ENCODE results near the gene FOXK1. TPM values are rescaled to one million over a fixed set of nuclear protein-coding genes. Genes with fewer than 3 reads are reported as not detected.

Gene FOXK1
- total and polyA plus RNA-seq, 8 donors = 2.9 to 88.1 (median 21.6) TPM

DNA sequence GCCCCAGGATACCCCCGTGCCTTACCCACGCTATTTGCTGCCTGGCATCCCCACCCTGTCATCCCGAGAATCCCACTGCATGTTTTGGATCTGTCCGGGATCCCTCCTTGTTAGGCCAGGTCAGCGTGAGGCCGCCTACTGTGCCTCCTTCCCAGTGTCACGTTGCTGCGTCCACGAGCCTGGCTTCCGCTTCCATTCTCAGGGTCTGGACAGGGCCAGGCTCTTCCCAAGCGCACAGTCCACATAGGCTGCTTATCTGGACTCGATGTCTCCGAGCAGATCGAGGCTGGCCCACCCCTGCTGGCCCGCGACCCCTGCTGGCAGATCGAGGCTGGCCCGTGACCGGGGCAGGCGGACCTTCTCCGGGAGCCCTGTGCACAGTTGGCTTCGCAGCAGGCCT is 27.1 kb downstream of the FOXK1 start:
- intact Hi-C loops (cut with DNase I; ENCODE audit: low total_unique reads) = no loop called here
- DNase-seq = no peak
- WGBS, 5 donors = 89 to 95% (median 93%) methylated on average over 19 to 22 of the region's 22 CpGs
- no peak for TF ChIP-seq CTCF (IDR thresholded peaks at IDR 0.05)
- TF ChIP-seq POLR2A (IDR thresholded peaks at IDR 0.05) = no peak
- no peak for TF ChIP-seq POLR2AphosphoS5 (IDR thresholded peaks at IDR 0.05)
- no peak for TF ChIP-seq EP300 (IDR thresholded peaks at IDR 0.05)
- H3K27me3 ChIP-seq = no peaks in the 10 kb centered on the region
- H3K9me3 ChIP-seq = no peaks in the 10 kb centered on the region
- H3K4me1 ChIP-seq = peaks cover 7 to 78% (median 48%) of the 10 kb centered on the region in 4 donors
- no peak overlapping the region for H3K27ac ChIP-seq
- H3K36me3 ChIP-seq = no peaks in the 10 kb centered on the region
- no peak overlapping the region for H3K4me3 ChIP-seq

DNA sequence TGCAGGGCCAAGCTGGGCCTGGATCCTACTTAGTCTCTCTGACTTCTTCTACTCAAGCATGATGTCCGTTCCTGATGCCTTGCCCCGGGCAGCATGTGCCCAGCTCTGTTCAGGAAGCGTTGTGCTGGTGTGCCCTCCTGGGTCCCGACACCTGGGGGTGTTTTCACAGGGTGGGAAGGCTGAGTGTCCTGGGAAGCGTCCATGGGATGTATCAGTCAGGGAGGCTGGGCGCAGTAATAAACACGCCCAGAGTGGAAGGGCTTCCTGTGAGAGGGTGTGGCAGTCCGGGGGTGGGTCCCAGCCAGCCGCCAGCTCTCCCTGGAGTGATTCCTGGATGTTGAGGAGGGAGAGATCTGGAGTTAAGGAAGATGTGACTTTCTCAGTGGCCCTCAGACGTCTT is 29.0 kb downstream of the FOXK1 start:
- H3K27ac ChIP-seq = no peak overlapping the region
- WGBS, 5 donors = 92 to 95% (median 94%) methylated on average over 10 of the region's 10 CpGs
- TF ChIP-seq POLR2AphosphoS5 (IDR thresholded peaks at IDR 0.05) = no peak
- TF ChIP-seq EP300 (IDR thresholded peaks at IDR 0.05) = no peak
- no peak for TF ChIP-seq CTCF (IDR thresholded peaks at IDR 0.05)
- H3K36me3 ChIP-seq = no peaks in the 10 kb centered on the region
- DNase-seq = no peak
- no peak overlapping the region for H3K4me3 ChIP-seq
- peaks cover 12 to 81% (median 55%) of the 10 kb centered on the region in 4 donors for H3K4me1 ChIP-seq
- H3K27me3 ChIP-seq = no peaks in the 10 kb centered on the region
- intact Hi-C loops (cut with DNase I; ENCODE audit: low total_unique reads) = no loop called here
- no peaks in the 10 kb centered on the region for H3K9me3 ChIP-seq

- H3K36me3 ChIP-seq = no peaks in the 10 kb centered on the region
- H3K27me3 ChIP-seq = no peaks in the 10 kb centered on the region
- H3K9me3 ChIP-seq = no peaks in the 10 kb centered on the region
- DNase-seq = no peak
- H3K4me3 ChIP-seq = no peak overlapping the region
- WGBS, 5 donors = 91 to 96% (median 94%) methylated on average over 18 of the region's 18 CpGs
- H3K4me1 ChIP-seq = peaks cover 12 to 81% (median 52%) of the 10 kb centered on the region in 4 donors
- TF ChIP-seq CTCF (IDR thresholded peaks at IDR 0.05) = no peak
- TF ChIP-seq EP300 (IDR thresholded peaks at IDR 0.05) = no peak
- no peak for TF ChIP-seq POLR2A (IDR thresholded peaks at IDR 0.05)
- no peak for TF ChIP-seq POLR2AphosphoS5 (IDR thresholded peaks at IDR 0.05)
- no peak overlapping the region for H3K27ac ChIP-seq
- intact Hi-C loops (cut with DNase I; ENCODE audit: low total_unique reads) = no loop called here
Observed at GRCh38 chr7:4711634-4712033, 29.5 kb downstream of the FOXK1 start.

- Histone ChIP-seq H3K27me3 (no peaks in the 10 kb centered on the region), H3K4me1 (peaks cover 12 to 80% (median 50%) of the 10 kb centered on the region in 4 donors), H3K36me3 (no peaks in the 10 kb centered on the region), H3K9me3 (no peaks in the 10 kb centered on the region), H3K27ac (peak overlapping the region in 3 of 5 donors; percentile 2 to 51 (median 47)), H3K4me3 (no peak overlapping the region)
- 58 to 64% (median 60%) methylated on average over 24 of the region's 24 CpGs for WGBS, 5 donors
- DNase-seq = peak in 1 of 2 donors; percentile 58
- intact Hi-C loops (cut with DNase I; ENCODE audit: low total_unique reads) = no loop called here
- no peak for TF ChIP-seq POLR2A (IDR thresholded peaks at IDR 0.05)
- TF ChIP-seq POLR2AphosphoS5 (IDR thresholded peaks at IDR 0.05) = no peak
- no peak for TF ChIP-seq CTCF (IDR thresholded peaks at IDR 0.05)
- no peak for TF ChIP-seq EP300 (IDR thresholded peaks at IDR 0.05)
Observed at GRCh38 chr7:4712281-4713182, 30.4 kb downstream of the FOXK1 start.
